Ureter (tissue), 1 donor: ENCODE results near the gene AMER2. TPM values are rescaled to one million over a fixed set of nuclear protein-coding genes. Genes with fewer than 3 reads are reported as not detected.
"Not testable (repeated sequence)": the region's sequence is repeated elsewhere in the genome, so short reads cannot be mapped to it uniquely, and the experiment has no call there.

Experiments
- DNase-seq: peaks from one replicate; pipeline ENCODE4 v3.0.0-alpha.2; 2020; ENCODE audit warnings: low spot score
- total RNA-seq: library from RNA; stranded (reverse); gene quantifications from one replicate; pipeline ENCODE4 v1.2.4, GENCODE V29; 2023
- donor health status: DM: yes; HTN: yes; CAD: no.

Gene AMER2
- total RNA-seq, 1 donor from 2014 or later = not detected

DNA sequence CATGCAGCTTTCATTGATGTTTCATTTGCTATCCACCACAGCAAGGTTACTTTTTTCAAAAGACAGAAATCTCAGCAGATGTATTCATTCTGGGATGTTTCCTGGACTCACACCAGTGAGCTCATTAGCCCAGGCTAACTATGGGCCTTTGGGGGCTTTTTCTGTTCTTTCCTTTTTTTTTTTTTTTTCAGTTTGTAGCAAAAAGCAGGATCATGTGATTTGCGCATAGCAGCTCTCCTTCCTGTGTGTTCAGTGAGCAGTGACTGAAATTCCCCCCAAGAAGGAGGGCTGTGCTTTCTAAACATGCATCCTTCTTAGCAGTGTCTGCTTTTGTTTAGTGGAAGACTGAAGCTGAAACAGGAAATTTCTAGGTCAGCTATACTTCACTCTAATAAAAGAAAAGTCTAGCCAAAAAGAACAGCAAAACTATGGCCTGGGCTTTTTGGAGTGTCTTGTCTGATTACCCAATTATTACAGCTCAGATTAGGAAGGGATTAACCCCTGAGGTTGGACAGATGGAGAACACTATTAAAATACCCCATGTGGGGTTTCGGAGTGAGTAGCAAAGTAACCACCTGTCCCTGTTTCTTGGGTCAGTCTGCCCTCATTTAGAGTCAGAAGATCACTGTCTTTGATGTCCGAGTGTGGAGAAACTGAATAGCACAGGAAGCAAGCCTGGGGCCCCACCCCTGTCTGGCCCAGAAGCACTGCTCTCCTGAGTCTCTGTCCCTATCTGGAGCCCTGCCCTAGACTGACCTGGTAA, 8.9 kb upstream of the AMER2 start:
- no peak for DNase-seq

- DNase-seq = no peak
Observed at GRCh38 chr13:25179832-25180774, 8.0 kb upstream of the AMER2 start.

DNA sequence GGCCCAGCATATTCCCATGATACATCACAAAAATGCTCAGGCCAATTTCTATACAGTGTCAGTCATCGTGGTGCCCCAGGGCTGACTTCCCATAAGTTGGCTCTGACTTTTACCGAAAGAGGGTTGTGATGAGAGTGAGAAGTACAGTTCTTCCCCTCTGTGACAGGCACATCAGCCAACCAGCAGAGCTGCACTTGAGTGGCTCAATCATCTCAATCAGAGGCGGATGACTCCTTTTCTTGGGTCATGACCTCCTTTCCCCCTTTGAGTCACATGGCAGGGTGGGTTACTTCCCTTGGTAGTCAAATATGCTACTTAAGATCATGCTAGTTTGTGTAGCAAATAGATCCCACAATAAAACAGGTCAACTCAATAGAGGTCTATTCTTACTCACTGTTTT, 6.9 kb upstream of the AMER2 start:
- DNase-seq = no peak

DNA sequence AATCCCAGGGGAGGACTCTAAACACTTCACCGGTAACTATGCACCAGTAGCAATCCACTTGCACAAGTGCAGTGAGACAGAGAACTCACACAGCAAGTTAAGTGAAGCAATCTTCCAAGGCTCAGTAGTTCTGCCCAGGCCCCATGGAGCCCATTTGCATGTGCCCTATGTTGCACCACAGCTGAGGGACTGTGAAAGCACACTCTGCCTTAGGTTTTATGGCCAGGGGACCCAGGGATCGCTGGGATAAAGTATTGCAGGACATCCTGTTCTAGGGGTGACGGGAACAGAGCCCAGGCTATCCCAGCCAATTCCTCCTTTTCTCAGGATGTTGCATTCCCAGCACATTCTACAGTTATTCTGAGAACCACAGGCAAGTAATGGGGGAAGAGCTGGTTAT, 6.0 kb upstream of the AMER2 start:
- DNase-seq = no peak

GRCh38 chr13:25177636-25178035, 5.5 kb upstream of the AMER2 start:
- no peak for DNase-seq

GRCh38 chr13:25177012-25177411, 4.9 kb upstream of the AMER2 start:
- no peak for DNase-seq

- DNase-seq = no peak
Observed at GRCh38 chr13:25175431-25175830, 3.3 kb upstream of the AMER2 start.

DNA sequence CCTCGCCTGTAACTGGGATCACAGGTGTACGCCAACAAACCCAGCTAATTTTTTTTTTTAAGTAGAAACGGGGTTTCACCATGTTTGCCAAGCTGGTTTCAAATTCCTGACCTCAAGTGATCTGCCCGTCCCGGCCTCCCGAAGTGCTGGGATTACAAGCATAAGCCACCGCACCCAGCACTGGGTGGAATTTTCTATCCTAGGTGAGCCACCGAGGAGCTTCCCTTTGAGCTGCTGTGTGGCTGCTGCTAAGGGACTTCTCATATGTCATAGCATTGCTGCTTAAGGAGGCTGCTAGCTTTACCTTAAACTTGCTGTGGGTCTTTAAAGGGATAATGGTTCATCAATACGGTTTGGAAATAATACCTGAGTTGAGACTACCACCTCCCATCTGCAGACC, 2.9 kb upstream of the AMER2 start:
- DNase-seq = no peak

DNA sequence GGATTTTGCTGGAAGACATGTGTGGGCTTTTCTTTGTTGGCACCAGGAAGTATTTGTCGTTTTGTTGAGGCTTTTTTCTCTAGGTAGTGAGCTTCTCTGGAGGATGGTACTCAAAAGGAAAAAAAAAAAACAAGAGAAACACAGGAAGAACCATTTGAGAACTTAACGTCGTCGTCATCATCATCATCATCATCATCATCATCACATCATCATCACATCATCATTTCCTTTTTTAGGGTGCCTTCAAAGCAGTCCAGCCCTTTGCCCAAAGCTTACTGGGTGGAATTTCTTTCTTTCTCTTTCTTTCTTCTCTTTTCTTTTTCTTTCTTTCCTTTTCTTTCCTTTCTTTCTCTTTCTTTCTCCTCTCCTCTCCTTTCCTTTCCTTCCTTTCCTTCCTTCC, 2.2 kb upstream of the AMER2 start:
- no peak for DNase-seq

GRCh38 chr13:25172303-25172630, 179 bp upstream of the AMER2 start:
- DNase-seq = peak; percentile 20

DNA sequence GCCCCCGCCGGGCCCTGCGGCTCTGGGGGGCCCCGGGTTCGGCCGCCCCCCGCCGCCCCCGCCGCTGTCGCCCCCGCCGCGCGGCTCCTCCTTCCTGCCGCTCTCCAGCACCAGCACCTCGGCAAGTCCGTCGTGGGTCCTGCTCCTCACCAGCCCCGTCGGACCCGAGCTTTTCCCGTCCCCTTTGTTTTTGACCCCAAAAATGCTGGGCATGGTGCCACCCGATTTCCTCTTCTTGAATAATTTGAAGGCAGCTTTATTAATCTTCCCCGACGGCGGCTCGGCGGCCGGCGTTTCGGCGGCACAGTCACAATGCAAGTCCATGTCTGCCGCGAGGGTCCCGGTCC, 945 bp downstream of the AMER2 start:
- DNase-seq = peak; percentile 36

GRCh38 chr13:25170554-25171111, 1.5 kb downstream of the AMER2 start:
- DNase-seq = peak; percentile 28

DNA sequence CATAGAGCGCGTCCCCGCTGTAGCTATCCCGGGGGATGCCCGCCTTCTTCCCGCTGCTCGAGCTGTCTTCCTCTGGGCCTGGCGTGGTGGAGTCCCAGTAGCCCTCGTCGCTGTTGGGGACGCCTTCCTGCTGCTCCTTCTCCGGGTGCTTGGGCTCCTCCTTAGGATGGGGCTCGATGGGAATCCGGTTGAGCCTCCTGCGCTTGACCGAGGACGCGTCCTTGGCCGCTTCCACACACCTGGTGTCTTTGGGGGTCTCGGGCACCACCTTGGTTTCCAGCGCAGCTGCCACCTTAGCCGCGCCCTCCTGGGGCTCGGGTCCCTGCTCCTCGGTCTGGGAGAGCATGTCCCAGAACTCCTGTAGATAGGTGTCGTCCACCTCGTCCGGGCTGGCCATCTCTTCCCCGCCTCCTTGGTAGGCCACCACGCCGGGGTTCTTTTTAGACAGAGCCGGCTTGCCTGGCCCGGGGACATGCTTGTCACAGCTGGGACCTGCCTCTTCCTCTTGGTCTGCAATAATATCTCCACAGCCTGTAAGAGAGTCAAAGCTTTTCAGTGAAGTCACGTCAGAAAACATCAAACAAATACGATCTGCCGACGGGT, 2.0 kb downstream of the AMER2 start:
- DNase-seq = peak; percentile 29

GRCh38 chr13:25169356-25169755, 2.7 kb downstream of the AMER2 start:
- DNase-seq = peak; percentile 23

GRCh38 chr13:25168790-25169189, 3.3 kb downstream of the AMER2 start:
- peak; percentile 6 for DNase-seq

DNA sequence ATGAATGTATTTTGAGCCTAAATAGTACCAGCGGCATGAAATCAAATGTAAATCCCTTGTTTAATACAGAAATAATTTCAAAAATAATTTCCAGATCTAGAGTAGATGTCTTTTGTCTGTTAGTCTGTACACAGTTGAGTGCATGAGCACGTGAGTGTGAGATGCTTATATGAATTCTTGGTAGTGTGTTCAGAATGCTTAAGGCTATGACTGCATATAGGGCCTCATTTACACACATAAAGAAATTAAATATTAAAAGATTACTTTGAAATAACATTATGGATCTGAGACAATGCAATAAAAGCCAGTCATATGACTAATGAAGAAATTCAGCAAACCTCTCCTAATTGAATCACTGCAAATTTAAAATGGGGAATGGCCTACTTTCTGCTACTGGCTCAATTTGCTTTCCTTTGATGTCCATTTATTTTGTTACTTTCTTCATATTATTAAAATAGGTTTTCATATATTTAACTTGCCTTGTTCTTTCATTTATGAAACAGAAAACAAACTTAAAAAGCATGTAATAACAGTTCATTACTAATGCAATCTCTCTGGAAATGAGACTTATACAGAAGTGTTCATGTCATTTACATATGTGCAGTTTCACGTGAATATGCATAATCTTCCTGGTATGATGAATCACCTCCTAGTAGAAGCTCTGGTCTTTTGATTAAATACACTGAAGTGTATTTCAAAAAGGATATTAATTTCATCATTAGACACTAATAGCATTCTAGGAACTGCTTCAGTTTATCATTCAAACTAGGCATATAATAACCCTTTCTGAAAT, 4.5 kb downstream of the AMER2 start:
- no peak for DNase-seq

- no peak for DNase-seq
Observed at GRCh38 chr13:25166306-25166705, 5.8 kb downstream of the AMER2 start.

- no peak for DNase-seq
Observed at GRCh38 chr13:25165663-25166062, 6.4 kb downstream of the AMER2 start.

- not testable (repeated sequence) for DNase-seq
Observed at GRCh38 chr13:25165163-25165562, 6.9 kb downstream of the AMER2 start.

DNA sequence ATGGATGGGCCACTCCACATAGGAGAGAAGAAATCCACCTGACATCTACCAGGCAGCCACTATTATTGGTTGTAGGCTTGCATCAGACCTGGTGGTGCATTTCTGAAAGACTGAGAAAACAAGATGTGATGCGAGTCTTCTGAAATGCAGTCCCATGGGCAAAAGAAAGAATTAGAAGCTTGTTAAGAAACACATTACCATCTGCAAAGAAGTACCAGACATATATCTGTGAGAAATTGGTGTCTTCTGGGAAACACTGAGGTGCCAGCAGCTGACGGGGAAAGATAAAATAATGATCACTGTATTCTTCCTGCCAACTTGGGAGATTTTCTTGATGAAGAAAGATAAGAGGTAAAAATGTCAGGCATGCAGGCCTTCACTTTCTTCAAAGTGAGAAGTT, 14.4 kb downstream of the AMER2 start:
- DNase-seq = no peak

DNA sequence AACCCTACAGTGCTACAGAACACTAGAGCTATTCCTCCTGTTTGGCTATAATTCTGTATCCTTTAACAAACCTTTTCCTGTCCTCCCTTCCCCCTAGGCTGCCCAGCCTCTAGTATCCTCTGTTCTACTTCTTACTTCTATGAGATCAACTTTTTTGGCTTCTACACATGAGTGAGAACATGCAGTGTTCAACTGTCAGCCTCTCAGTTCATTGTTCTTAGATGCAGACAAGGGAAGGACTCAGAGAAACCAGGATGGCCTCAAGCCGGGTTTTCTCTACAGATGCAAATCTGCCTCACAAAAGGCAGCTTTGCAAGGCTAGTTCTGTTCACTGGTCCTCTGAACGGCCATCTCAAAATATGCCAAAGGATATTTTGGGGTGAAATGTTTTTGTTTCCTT, 18.4 kb downstream of the AMER2 start:
- no peak for DNase-seq
